Measurements from ENCODE around the gene KCNJ6. TPM values are rescaled to one million over a fixed set of nuclear protein-coding genes. Genes with fewer than 3 reads are reported as not detected.
"Not testable (repeated sequence)": the region's sequence is repeated elsewhere in the genome, so short reads cannot be mapped to it uniquely, and the experiment has no call there.

Gene KCNJ6
- total RNA-seq, 1 donor from 2014 or later: not detected

- DNase-seq (ENCODE audit: low spot score): no peak
Observed at GRCh38 chr21:37654596-37654995, 261.7 kb downstream of the KCNJ6 start.

GRCh38 chr21:37653201-37653600, 263.1 kb downstream of the KCNJ6 start:
- DNase-seq (ENCODE audit: low spot score): no peak

- DNase-seq (ENCODE audit: low spot score): no peak
Observed at GRCh38 chr21:37647781-37648180, 268.5 kb downstream of the KCNJ6 start.

- not testable (repeated sequence) for DNase-seq (ENCODE audit: low spot score)
Observed at GRCh38 chr21:37646761-37647160, 269.5 kb downstream of the KCNJ6 start.

GRCh38 chr21:37645848-37646247, 270.4 kb downstream of the KCNJ6 start:
- no peak for DNase-seq (ENCODE audit: low spot score)

- DNase-seq (ENCODE audit: low spot score): no peak
Observed at GRCh38 chr21:37644636-37645035, 271.6 kb downstream of the KCNJ6 start.

- DNase-seq (ENCODE audit: low spot score): not testable (repeated sequence)
Observed at GRCh38 chr21:37643862-37644261, 272.4 kb downstream of the KCNJ6 start.

- DNase-seq (ENCODE audit: low spot score): no peak
Observed at GRCh38 chr21:37642493-37642892, 273.8 kb downstream of the KCNJ6 start.

- DNase-seq (ENCODE audit: low spot score): no peak
Observed at GRCh38 chr21:37639756-37640155, 276.5 kb downstream of the KCNJ6 start.

GRCh38 chr21:37636152-37636860, 280.0 kb downstream of the KCNJ6 start:
- DNase-seq (ENCODE audit: low spot score): no peak

- no peak for DNase-seq (ENCODE audit: low spot score)
Observed at GRCh38 chr21:37631319-37632117, 284.7 kb downstream of the KCNJ6 start.

- no peak for DNase-seq (ENCODE audit: low spot score)
Observed at GRCh38 chr21:37630872-37631271, 285.4 kb downstream of the KCNJ6 start.

GRCh38 chr21:37628362-37628761, 287.9 kb downstream of the KCNJ6 start:
- no peak for DNase-seq (ENCODE audit: low spot score)

GRCh38 chr21:37627561-37627960, 288.7 kb downstream of the KCNJ6 start:
- no peak for DNase-seq (ENCODE audit: low spot score)

- no peak for DNase-seq (ENCODE audit: low spot score)
Observed at GRCh38 chr21:37627074-37627473, 289.2 kb downstream of the KCNJ6 start.

GRCh38 chr21:37626320-37626719, 289.9 kb downstream of the KCNJ6 start:
- DNase-seq (ENCODE audit: low spot score): no peak

GRCh38 chr21:37623689-37624088, 292.6 kb downstream of the KCNJ6 start:
- DNase-seq (ENCODE audit: low spot score): no peak

GRCh38 chr21:37623183-37623582, 293.1 kb downstream of the KCNJ6 start:
- DNase-seq (ENCODE audit: low spot score): no peak

GRCh38 chr21:37622755-37623154, 293.5 kb downstream of the KCNJ6 start:
- DNase-seq (ENCODE audit: low spot score): no peak

GRCh38 chr21:37620401-37620800, 295.9 kb downstream of the KCNJ6 start:
- no peak for DNase-seq (ENCODE audit: low spot score)

- no peak for DNase-seq (ENCODE audit: low spot score)
Observed at GRCh38 chr21:37619464-37619974, 296.7 kb downstream of the KCNJ6 start.

GRCh38 chr21:37618081-37618480, 298.2 kb downstream of the KCNJ6 start:
- no peak for DNase-seq (ENCODE audit: low spot score)

Measured in mesenteric fat pad (tissue), 1 donor.